COLO829 (cell line): ENCODE data around the gene FBXO27.
"Not testable (repeated sequence)": the region's sequence is repeated elsewhere in the genome, so short reads cannot be mapped to it uniquely, and the experiment has no call there.

Source experiments
- DNase-seq: peaks from one replicate; pipeline ENCODE4 v3.0.0; 2012; ENCODE audit warnings: low spot score

The FBXO27 gene, protein sequence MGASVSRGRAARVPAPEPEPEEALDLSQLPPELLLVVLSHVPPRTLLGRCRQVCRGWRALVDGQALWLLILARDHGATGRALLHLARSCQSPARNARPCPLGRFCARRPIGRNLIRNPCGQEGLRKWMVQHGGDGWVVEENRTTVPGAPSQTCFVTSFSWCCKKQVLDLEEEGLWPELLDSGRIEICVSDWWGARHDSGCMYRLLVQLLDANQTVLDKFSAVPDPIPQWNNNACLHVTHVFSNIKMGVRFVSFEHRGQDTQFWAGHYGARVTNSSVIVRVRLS

GRCh38 chr19:39032063-39032918 is at the start of gene FBXO27:
TSS of gene FBXO27 (minus strand) at chr19:39032549. CDS start at chr19:39032227, 322 bp downstream.
- no peak for DNase-seq

DNA sequence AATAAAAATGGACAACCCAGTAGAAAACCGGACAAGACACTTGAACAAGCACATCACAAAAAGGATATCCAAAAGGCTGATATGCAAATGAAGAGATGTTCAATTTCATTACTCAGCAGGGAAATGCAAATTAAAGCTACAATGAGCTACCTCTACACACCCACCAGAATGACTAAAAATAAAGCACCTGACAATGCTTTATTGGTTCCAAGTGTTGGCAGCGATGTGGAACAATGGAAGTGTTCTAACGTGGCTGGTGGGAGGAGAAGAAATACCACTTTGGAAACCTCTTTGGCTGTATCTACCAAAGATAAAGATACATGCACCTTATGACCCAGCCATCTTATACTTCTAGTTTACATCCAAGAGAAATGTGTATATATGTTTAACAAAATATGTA is 48.1 kb upstream of the FBXO27 start:
- DNase-seq: no peak

- peak; percentile 94 for DNase-seq
These were observed 46.3 kb upstream of the FBXO27 start for GRCh38 chr19:39078436-39079200.

DNA sequence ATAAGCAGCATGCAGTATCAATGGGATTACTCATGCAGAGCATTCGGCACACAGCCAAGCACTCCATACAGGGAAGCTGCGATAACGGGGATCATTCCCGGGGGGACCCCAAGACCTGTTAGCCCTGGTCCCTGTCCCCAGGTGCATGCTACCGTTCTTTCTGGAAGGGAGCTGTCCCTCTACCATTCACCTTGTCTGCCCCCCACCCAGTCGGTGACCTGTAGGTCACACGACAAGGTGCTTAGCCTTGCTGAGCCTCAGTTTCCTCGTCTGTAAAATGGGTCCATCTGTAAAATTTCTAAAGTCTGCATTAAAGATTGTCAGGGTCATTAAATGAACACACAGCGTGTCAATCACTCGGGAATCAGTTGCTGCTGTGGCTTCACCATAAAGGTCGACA is 45.0 kb upstream of the FBXO27 start:
- no peak for DNase-seq

- DNase-seq: no peak
These were observed 42.6 kb upstream of the FBXO27 start for GRCh38 chr19:39074942-39075341.

DNA sequence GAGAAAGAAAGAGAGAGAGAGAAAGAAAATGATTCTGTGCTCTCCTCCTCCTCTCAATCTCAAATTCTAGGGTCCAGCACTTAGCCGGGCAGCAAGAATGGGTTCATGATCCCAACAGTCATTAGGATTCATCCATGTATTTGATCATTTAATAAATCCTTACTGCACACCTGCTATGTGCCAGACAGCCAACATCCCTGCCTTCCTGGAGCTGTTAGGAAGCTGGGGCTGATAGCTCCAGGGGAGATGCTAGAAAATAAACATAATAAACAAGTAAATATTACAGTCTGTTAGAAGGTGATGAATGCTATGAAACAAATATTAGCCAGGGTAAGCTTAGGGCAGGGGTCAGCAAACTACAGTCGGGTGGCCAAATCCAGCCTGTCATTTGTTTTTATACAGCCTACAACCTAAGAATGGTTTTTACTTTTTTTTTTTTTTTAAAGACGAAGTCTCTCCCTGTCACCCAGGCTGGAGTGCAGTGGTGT is 41.9 kb upstream of the FBXO27 start:
- no peak for DNase-seq

GRCh38 chr19:39070888-39071287 is 38.5 kb upstream of the FBXO27 start:
- DNase-seq: peak; percentile 41

GRCh38 chr19:39068259-39068658 is 35.9 kb upstream of the FBXO27 start:
- DNase-seq: not testable (repeated sequence)

GRCh38 chr19:39067104-39067503 is 34.8 kb upstream of the FBXO27 start:
- no peak for DNase-seq

GRCh38 chr19:39065928-39066327 is 33.6 kb upstream of the FBXO27 start:
- DNase-seq: no peak

GRCh38 chr19:39064405-39064804 is 32.1 kb upstream of the FBXO27 start:
- peak; percentile 34 for DNase-seq

- DNase-seq: no peak
These were observed 27.8 kb upstream of the FBXO27 start for GRCh38 chr19:39060171-39060570.

GRCh38 chr19:39059302-39059701 is 27.0 kb upstream of the FBXO27 start:
- DNase-seq: no peak

DNA sequence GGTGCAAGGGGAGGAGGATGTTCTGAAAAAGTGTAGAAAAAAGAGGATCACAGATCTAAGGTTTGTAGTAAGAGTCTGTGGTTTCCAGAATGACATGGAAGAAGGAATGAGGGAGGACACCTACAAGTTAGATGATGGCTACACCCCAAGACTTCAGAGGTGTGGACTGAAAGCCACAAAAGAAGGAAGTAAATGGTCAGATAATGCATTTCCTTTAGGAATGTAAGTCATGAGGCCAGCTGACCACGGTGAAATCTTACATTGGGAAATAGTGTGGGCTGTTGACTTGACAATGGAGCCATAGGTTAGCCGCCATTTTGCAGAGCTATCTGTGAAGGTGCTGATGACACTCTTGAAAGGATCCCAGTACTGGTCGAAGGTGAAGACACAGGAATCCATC is 25.3 kb upstream of the FBXO27 start:
- DNase-seq: no peak

GRCh38 chr19:39054091-39054470 is 21.7 kb upstream of the FBXO27 start:
- no peak for DNase-seq

- DNase-seq: no peak
These were observed 21.1 kb upstream of the FBXO27 start for GRCh38 chr19:39053276-39054090.

DNA sequence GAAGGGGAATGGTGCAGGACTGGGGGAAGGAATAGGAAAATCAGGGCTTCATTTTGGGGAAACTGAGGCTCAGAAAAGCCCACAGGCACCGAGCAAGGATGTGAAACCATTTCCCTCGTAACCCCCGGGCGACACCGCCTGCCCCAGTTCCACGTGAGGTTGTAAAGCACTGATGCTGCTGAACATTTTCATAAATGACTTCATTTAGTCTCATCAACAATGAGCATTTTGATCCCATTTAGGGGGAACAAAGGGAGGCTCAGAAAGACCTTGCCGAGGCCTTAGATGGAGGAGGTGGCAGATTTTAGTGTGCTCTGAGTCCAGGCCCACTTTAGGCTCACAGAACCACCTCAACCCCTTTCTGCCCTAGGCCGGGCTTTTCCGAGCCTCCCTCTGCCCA is 20.5 kb upstream of the FBXO27 start:
- DNase-seq: no peak

DNA sequence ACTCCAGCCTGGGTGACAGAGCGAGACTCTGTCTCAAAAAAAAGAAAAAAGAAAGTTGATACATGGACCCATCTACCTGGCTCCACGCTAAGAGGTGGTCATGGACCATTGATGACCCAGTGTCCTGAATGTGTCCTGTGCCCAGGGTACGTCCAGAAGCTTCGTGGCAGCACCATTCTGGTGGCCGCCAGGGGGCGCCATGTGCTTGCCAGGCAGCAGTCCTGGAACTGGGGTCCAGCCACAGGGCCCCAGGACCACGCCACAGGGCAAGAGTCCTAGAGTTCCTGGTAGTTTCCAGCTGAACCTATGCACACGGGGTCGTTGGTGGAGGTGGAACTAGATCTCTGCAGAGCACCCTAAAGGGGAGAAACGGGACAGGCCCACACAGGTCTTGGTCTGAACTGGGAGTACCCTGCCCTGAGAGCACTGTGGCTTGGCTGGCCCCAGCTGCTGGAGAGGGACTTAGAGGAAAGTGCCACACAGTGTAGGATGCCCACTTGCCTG is 19.9 kb upstream of the FBXO27 start:
- no peak for DNase-seq

DNA sequence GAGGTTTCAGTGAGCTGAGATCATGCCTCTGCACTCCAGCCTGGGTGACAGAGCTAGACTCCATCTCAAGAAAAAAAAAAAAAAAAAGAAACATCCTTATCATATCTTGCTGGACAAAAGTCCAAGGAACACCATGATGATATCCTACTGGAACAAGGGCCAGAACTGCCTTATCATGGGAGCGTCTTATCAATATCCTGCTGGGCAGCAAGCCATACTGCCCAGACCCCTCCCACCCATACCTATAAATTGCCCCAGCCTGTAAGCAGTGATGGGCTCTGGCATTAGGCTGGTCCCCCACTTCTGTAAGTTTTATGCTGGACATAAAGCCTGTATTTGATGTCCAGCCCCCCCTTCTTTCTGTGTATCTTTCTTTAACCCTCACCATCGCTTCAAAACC is 14.7 kb upstream of the FBXO27 start:
- no peak for DNase-seq

DNA sequence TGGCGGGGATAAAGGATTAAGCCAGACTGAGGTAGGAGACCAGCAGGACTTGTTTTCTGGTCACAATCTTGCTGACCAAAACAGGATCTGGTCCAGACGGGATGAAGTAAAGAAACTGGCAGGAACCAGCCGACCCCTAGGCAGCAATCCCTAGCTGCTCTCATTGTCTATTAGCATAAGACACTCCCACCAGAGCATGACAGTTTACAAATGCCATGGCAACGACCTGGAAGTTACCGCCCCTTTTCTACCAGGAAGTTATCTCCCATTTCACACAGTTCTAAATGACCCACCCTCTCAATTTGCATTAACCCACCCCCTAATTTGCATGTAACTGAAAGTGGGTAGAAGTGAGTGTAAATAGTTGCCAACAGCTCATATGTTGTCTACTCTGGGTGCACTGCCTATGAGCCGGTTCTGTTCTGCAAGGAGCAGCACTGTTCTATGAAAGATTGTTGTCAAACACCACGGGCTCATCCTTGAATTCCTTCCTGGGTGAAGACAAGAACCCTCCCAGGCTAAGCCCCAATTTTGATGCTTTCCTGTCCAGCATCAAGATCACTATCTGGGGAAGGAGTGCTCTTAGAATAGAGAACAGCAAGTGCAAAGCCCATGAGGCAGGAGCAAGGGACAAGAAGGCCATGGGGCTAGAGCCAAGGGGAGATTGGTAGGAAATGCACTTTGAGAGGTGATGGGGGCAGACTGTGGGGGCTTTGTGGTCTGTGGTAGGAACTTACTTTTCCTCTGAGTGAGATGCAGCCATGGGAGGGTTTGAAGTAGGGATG is 13.9 kb upstream of the FBXO27 start:
- no peak for DNase-seq

DNA sequence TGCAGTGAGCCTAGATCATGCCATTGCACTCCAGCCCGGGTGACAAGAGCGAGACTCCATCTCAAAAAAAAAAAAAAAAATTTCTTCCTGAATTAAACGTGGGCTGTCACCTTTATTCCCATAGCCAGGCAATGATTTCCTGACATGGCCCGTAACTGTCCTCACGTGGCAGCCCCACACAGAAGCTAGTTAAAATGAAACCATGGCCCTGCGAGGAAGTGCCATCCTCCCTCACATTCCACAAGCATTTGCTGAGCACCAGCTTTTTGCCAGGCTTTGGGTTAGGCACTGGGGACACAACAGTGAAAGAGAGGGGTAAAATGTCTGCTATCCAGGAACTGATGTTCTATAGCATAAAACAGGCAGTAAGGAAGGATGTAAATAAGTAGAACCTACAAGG is 13.2 kb upstream of the FBXO27 start:
- DNase-seq: no peak
